Ovary (tissue), 9 donors: ENCODE results near the gene CPEB4. TPM values are rescaled to one million over a fixed set of nuclear protein-coding genes. Genes with fewer than 3 reads are reported as not detected.

ENCODE experiments used
- DNase-seq, 5 donors: peaks; one replicate each; pipeline ENCODE4 v3.0.0-alpha.2; 2019 to 2020
- H3K27ac ChIP-seq, 2 donors: fragments of 200-600 bp; one replicate each; pipeline versions ENCODE4 v1.5.1 to v1.8.0; 2019 to 2022
- H3K27me3 ChIP-seq: fragments of 200-600 bp; one replicate; pipeline ENCODE4 v1.8.0; 2022
- H3K36me3 ChIP-seq: fragments of 200-600 bp; sonication (generic); one replicate; pipeline ENCODE4 v1.5.1; 2019
- H3K4me1 ChIP-seq: one replicate; pipeline ENCODE4 v1.8.1; 2013; ENCODE audit warnings: mild to moderate bottlenecking, moderate library complexity; ENCODE audit not compliant: insufficient read depth
- H3K4me3 ChIP-seq: fragments of 200-600 bp; sonication (generic); one replicate; pipeline ENCODE4 v1.5.1; 2017
- H3K9me3 ChIP-seq, 2 donors: fragments of 200-600 bp in 1 of 2; sonication (generic) in 1 of 2; one replicate each; pipeline versions ENCODE4 v1.5.1 to v1.8.1; 2013 to 2019; ENCODE audit warnings: mild to moderate bottlenecking in 1 of 2, moderate library complexity in 1 of 2
- CTCF ChIP-seq, 3 donors: fragments of 450-650 bp in 2 of 3; fragments of 200-600 bp in 1 of 3; IDR thresholded peaks; one replicate each; pipeline versions ENCODE4 v1.5.1 to v1.8.0; 2016 to 2022; ENCODE audit warnings: antibody characterized with exemption in 3 of 3, mild to moderate bottlenecking in 1 of 3
- EP300 ChIP-seq: sonication (generic); formaldehyde crosslinking; IDR thresholded peaks from one replicate; pipeline ENCODE4 v1.6.1; 2017; ENCODE audit warnings: antibody characterized with exemption
- POLR2A ChIP-seq: fragments of 450-650 bp; IDR thresholded peaks from one replicate; pipeline ENCODE4 v1.6.1; 2017; ENCODE audit warnings: antibody characterized with exemption, mild to moderate bottlenecking, moderate library complexity
- WGBS, 3 donors: extraction: QIAGEN DNeasy Blood & Tissue Kit in 1 of 3; methylation state at CpG; one replicate each; pipeline versions ENCODE4 v1.1.5 to v1.1.7; 2013 to 2017; 5-methylcytosine and 5-hydroxymethylcytosine counted together
- intact Hi-C, 4 donors: fragments of 100-400 bp; cut with DNase I; formaldehyde crosslinking; loops; one replicate each; pipeline versions ENCODE4 v1.11.0 to v1.15.1; 2022 to 2023
- polyA plus RNA-seq, 2 donors: library from polyadenylated mRNA; stranded (reverse); fragments of 200-250 nt in 1 of 2; fragments of 350-450 nt in 1 of 2; fragmentation: Illumina TruSeq in 1 of 2; extraction: RNeasy Lipid Tissue Mini Kit (QIAGEN cat#74804) in 1 of 2; gene quantifications; one replicate each; pipeline ENCODE4 v1.2.3, GENCODE V29; 2013 to 2014
- total RNA-seq, 7 donors: library from RNA; depleted of rRNA in 2 of 7; stranded (reverse); fragments of >200 nt in 2 of 7; fragmentation: NEBNext Ultra II Directional in 3 of 7; extraction: Animal tissue kit (Norgen Biotek cat#: 25700) in 3 of 7; gene quantifications; one replicate each; pipeline versions ENCODE4 v1.1.0 to v1.2.4, GENCODE V29; 2016 to 2023
- donor health status: DM: no; HTN: no; CAD: no; lungs with moderate emphysema.
- donor health status: DM: no; HTN: no; CAD: no.
- donor health status: Bipolar disorder and iron deficiency.
- donor health status: DM: yes; HTN: yes; CAD: no.
- donor health status: DM: no; HTN: no; CAD: no.
- donor health status: DM: yes; HTN: yes; CAD: no.

The CPEB4 gene
- total and polyA plus RNA-seq, 9 donors: 7.2 to 50.1 (median 23.2) TPM

GRCh38 chr5:173967241-173967640, 79.1 kb downstream of the CPEB4 start:
- Histone ChIP-seq H3K36me3 (no peaks in the 10 kb centered on the region), H3K27me3 (no peaks in the 10 kb centered on the region), H3K4me3 (no peak overlapping the region), H3K4me1 (no peaks in the 10 kb centered on the region), H3K27ac (no peak overlapping the region), H3K9me3 (no peaks in the 10 kb centered on the region)
- intact Hi-C loops: no loop called here
- 31 to 34% (median 33%) methylated on average over 4 of the region's 4 CpGs for WGBS, 3 donors
- TF ChIP-seq CTCF (IDR thresholded peaks at IDR 0.05): no peak
- TF ChIP-seq EP300: no peak
- TF ChIP-seq POLR2A: no peak
- DNase-seq: no peak

- intact Hi-C loops: no loop called here
- no peak for DNase-seq
- no peak overlapping the region for H3K4me3 ChIP-seq
These were observed 80.1 kb downstream of the CPEB4 start for GRCh38 chr5:173968154-173968797.

GRCh38 chr5:173969167-173970049, 81.3 kb downstream of the CPEB4 start:
- no peak overlapping the region for H3K27ac ChIP-seq
- intact Hi-C loops: loop anchor here in 1 of 4 donors (10.0 kb wide), 1 partner anchor 675 kb away; no protein-coding TSS in a partner anchor
- 74 to 85% (median 82%) methylated on average over 12 of the region's 12 CpGs for WGBS, 3 donors

More at GRCh38 chr5:173968154-173968797, 80.1 kb downstream of the CPEB4 start:
- Histone ChIP-seq H3K36me3 (no peaks in the 10 kb centered on the region), H3K27me3 (no peaks in the 10 kb centered on the region), H3K4me1 (peaks cover 4% of the 10 kb centered on the region), H3K9me3 (no peaks in the 10 kb centered on the region), H3K27ac (no peak overlapping the region)
- WGBS, 3 donors: 59 to 62% (median 60%) methylated on average over 9 of the region's 9 CpGs
- TF ChIP-seq CTCF (IDR thresholded peaks at IDR 0.05) (no peak), POLR2A (no peak), EP300 (no peak)

More at GRCh38 chr5:173969167-173970049, 81.3 kb downstream of the CPEB4 start:
- DNase-seq: no peak
- TF ChIP-seq CTCF (IDR thresholded peaks at IDR 0.05) (no peak), POLR2A (no peak), EP300 (no peak)
- Histone ChIP-seq H3K27me3 (no peaks in the 10 kb centered on the region), H3K36me3 (no peaks in the 10 kb centered on the region), H3K4me3 (no peak overlapping the region), H3K9me3 (no peaks in the 10 kb centered on the region), H3K4me1 (peaks cover 4% of the 10 kb centered on the region)
